Muscle layer of colon (tissue), 2 donors: ENCODE measurements around the gene ZNF568.

Source experiments
- H3K27ac ChIP-seq: one replicate; pipeline ENCODE4 v1.7.0; 2013; ENCODE audit warnings: low read depth, mild to moderate bottlenecking, low read length, moderate library complexity
- H3K27me3 ChIP-seq, 2 donors: one replicate each; pipeline ENCODE4 v1.7.0; 2013; ENCODE audit warnings: low read length in 2 of 2, mild to moderate bottlenecking in 2 of 2; ENCODE audit not compliant: insufficient read depth in 2 of 2, control insufficient read depth in 1 of 2
- H3K36me3 ChIP-seq: one replicate; pipeline ENCODE4 v1.7.0; 2013; ENCODE audit warnings: mild to moderate bottlenecking, low read length; ENCODE audit not compliant: insufficient read depth
- H3K4me1 ChIP-seq: one replicate; pipeline ENCODE4 v1.7.0; 2013; ENCODE audit warnings: mild to moderate bottlenecking, low read length; ENCODE audit not compliant: insufficient read depth
- H3K4me3 ChIP-seq, 2 donors: one replicate each; pipeline ENCODE4 v1.7.0; 2013; ENCODE audit warnings: low read length in 2 of 2, low read depth in 1 of 2, mild to moderate bottlenecking in 1 of 2, moderate library complexity in 1 of 2
- H3K9ac ChIP-seq: one replicate; pipeline ENCODE4 v1.7.0; 2013; ENCODE audit warnings: low read length
- H3K9me3 ChIP-seq: one replicate; pipeline ENCODE4 v1.7.0; 2013; ENCODE audit warnings: mild to moderate bottlenecking, low read length
- donor health status: abdominal sarcoma.
- donor health status: Adenocarcinoma of cecum.

The ZNF568 gene

GRCh38 chr19:36962346-36962745, 46.2 kb downstream of the ZNF568 start:
- Histone ChIP-seq H3K4me3 (no peak overlapping the region), H3K27me3 (no peaks in the 10 kb centered on the region), H3K27ac (no peak overlapping the region), H3K4me1 (no peaks in the 10 kb centered on the region), H3K9ac (no peak overlapping the region), H3K36me3 (no peaks in the 10 kb centered on the region), H3K9me3 (peaks cover 6% of the 10 kb centered on the region)

GRCh38 chr19:36963280-36963679, 47.1 kb downstream of the ZNF568 start:
- H3K36me3 ChIP-seq, result no peaks in the 10 kb centered on the region
- peaks cover 6% of the 10 kb centered on the region for H3K9me3 ChIP-seq
- no peaks in the 10 kb centered on the region for H3K4me1 ChIP-seq
- H3K4me3 ChIP-seq, result no peak overlapping the region
- no peaks in the 10 kb centered on the region for H3K27me3 ChIP-seq
- no peak overlapping the region for H3K9ac ChIP-seq
- H3K27ac ChIP-seq, result no peak overlapping the region

- no peaks in the 10 kb centered on the region for H3K27me3 ChIP-seq
- peaks cover 7% of the 10 kb centered on the region for H3K4me1 ChIP-seq
- H3K4me3 ChIP-seq, result peak overlapping the region; percentile 79 to 84
- H3K9ac ChIP-seq, result no peak overlapping the region
- H3K27ac ChIP-seq, result peak overlapping the region; percentile 71
- H3K36me3 ChIP-seq, result peaks cover 2% of the 10 kb centered on the region
- H3K9me3 ChIP-seq, result no peaks in the 10 kb centered on the region
Observed at GRCh38 chr19:36972571-36972970, 56.4 kb downstream of the ZNF568 start.

GRCh38 chr19:36973021-36973843, 57.1 kb downstream of the ZNF568 start:
- Histone ChIP-seq H3K36me3 (peaks cover 8% of the 10 kb centered on the region), H3K27me3 (no peaks in the 10 kb centered on the region), H3K9ac (peak overlapping the region; percentile 49), H3K4me1 (peaks cover 7% of the 10 kb centered on the region), H3K4me3 (peak overlapping the region; percentile 79 to 84), H3K27ac (peak overlapping the region; percentile 71), H3K9me3 (no peaks in the 10 kb centered on the region)

- Histone ChIP-seq H3K36me3 (peaks cover 12% of the 10 kb centered on the region), H3K9me3 (no peaks in the 10 kb centered on the region), H3K4me1 (peaks cover 7% of the 10 kb centered on the region), H3K9ac (peak overlapping the region; percentile 49), H3K4me3 (peak overlapping the region; percentile 79 to 84), H3K27me3 (no peaks in the 10 kb centered on the region), H3K27ac (peak overlapping the region; percentile 71)
Observed at GRCh38 chr19:36973844-36974195, 57.7 kb downstream of the ZNF568 start.

GRCh38 chr19:36986131-36986530, 70.0 kb downstream of the ZNF568 start:
- Histone ChIP-seq H3K4me3 (no peak overlapping the region), H3K36me3 (peaks cover 15% of the 10 kb centered on the region), H3K27ac (no peak overlapping the region), H3K9me3 (peaks cover 5% of the 10 kb centered on the region), H3K27me3 (no peaks in the 10 kb centered on the region), H3K4me1 (no peaks in the 10 kb centered on the region), H3K9ac (no peak overlapping the region)

- no peaks in the 10 kb centered on the region for H3K27me3 ChIP-seq
- H3K4me1 ChIP-seq, result no peaks in the 10 kb centered on the region
- H3K9ac ChIP-seq, result no peak overlapping the region
- H3K4me3 ChIP-seq, result no peak overlapping the region
- no peak overlapping the region for H3K27ac ChIP-seq
- H3K36me3 ChIP-seq, result peaks cover 20% of the 10 kb centered on the region
- H3K9me3 ChIP-seq, result peaks cover 5% of the 10 kb centered on the region
Observed at GRCh38 chr19:36986601-36987000, 70.5 kb downstream of the ZNF568 start.

- no peaks in the 10 kb centered on the region for H3K27me3 ChIP-seq
- H3K36me3 ChIP-seq, result peaks cover 22% of the 10 kb centered on the region
- no peaks in the 10 kb centered on the region for H3K4me1 ChIP-seq
- no peak overlapping the region for H3K9ac ChIP-seq
- H3K27ac ChIP-seq, result no peak overlapping the region
- no peak overlapping the region for H3K4me3 ChIP-seq
- peaks cover 5% of the 10 kb centered on the region for H3K9me3 ChIP-seq
Observed at GRCh38 chr19:36987091-36987490, 71.0 kb downstream of the ZNF568 start.

- no peaks in the 10 kb centered on the region for H3K4me1 ChIP-seq
- H3K9ac ChIP-seq, result no peak overlapping the region
- H3K36me3 ChIP-seq, result peaks cover 21% of the 10 kb centered on the region
- no peak overlapping the region for H3K4me3 ChIP-seq
- H3K27ac ChIP-seq, result no peak overlapping the region
- peaks cover 10% of the 10 kb centered on the region for H3K9me3 ChIP-seq
- no peaks in the 10 kb centered on the region for H3K27me3 ChIP-seq
Observed at GRCh38 chr19:36997152-36997842, 81.2 kb downstream of the ZNF568 start.

- Histone ChIP-seq H3K9me3 (peaks cover 7% of the 10 kb centered on the region), H3K36me3 (peaks cover 16% of the 10 kb centered on the region), H3K27me3 (no peaks in the 10 kb centered on the region), H3K27ac (no peak overlapping the region), H3K4me1 (no peaks in the 10 kb centered on the region), H3K9ac (no peak overlapping the region), H3K4me3 (no peak overlapping the region)
Observed at GRCh38 chr19:36997843-36998235, 81.7 kb downstream of the ZNF568 start.

GRCh38 chr19:36999313-36999712, 83.2 kb downstream of the ZNF568 start:
- H3K9me3 ChIP-seq, result no peaks in the 10 kb centered on the region
- no peak overlapping the region for H3K9ac ChIP-seq
- H3K27ac ChIP-seq, result no peak overlapping the region
- H3K36me3 ChIP-seq, result peaks cover 14% of the 10 kb centered on the region
- no peak overlapping the region for H3K4me3 ChIP-seq
- H3K27me3 ChIP-seq, result no peaks in the 10 kb centered on the region
- H3K4me1 ChIP-seq, result no peaks in the 10 kb centered on the region
